Uterus (tissue), 4 donors: ENCODE results near the gene MYO18B. TPM values are rescaled to one million over a fixed set of nuclear protein-coding genes. Genes with fewer than 3 reads are reported as not detected.

Experiments
- DNase-seq, 2 donors: peaks; one replicate each; pipeline ENCODE4 v3.0.0-alpha.2; 2019 to 2020
- H3K27ac ChIP-seq, 2 donors: fragments of 200-600 bp; sonication (generic); 1 replicate in 1 of 2; 2 replicates in 1 of 2; pipeline ENCODE4 v1.5.1; 2016 to 2018
- H3K27me3 ChIP-seq, 2 donors: fragments of 200-600 bp; sonication (generic); one replicate each; pipeline ENCODE4 v1.5.1; 2018 to 2019; ENCODE audit warnings: control low read depth in 1 of 2
- H3K36me3 ChIP-seq, 2 donors: fragments of 200-600 bp; sonication (generic); one replicate each; pipeline ENCODE4 v1.5.1; 2019; ENCODE audit warnings: control low read depth in 1 of 2
- H3K4me1 ChIP-seq, 2 donors: fragments of 200-600 bp; sonication (generic); one replicate each; pipeline ENCODE4 v1.5.1; 2018 to 2019; ENCODE audit warnings: control low read depth in 1 of 2
- H3K4me3 ChIP-seq, 2 donors: fragments of 200-600 bp; sonication (generic); 1 replicate in 1 of 2; 2 replicates in 1 of 2; pipeline ENCODE4 v1.5.1; 2018 to 2019; ENCODE audit warnings: mild to moderate bottlenecking in 1 of 2
- H3K9me3 ChIP-seq, 2 donors: fragments of 200-600 bp; sonication (generic); one replicate each; pipeline ENCODE4 v1.5.1; 2019; ENCODE audit warnings: control low read depth in 1 of 2
- POLR2A ChIP-seq, 2 donors: fragments of 450-650 bp; IDR thresholded peaks; one replicate each; pipeline ENCODE4 v1.6.1; 2016; ENCODE audit warnings: antibody characterized with exemption in 2 of 2, mild to moderate bottlenecking in 1 of 2, moderate library complexity in 1 of 2
- intact Hi-C: fragments of 100-400 bp; cut with DNase I; formaldehyde crosslinking; loops from one replicate; pipeline ENCODE4 v1.15.1; 2023; ENCODE audit warnings: low total_unique reads
- total RNA-seq, 4 donors: library from RNA; depleted of rRNA in 3 of 4; stranded (reverse); fragments of >200 nt in 3 of 4; gene quantifications; one replicate each; pipeline versions ENCODE4 v1.1.0 to v1.2.4, GENCODE V29; 2014 to 2023
- TF ChIP-seq, protein P1 (sequence below), 4 experiments: fragments of 200-600 bp in 2 of 4; fragments of 450-650 bp in 2 of 4; sonication (generic) in 2 of 4; IDR thresholded peaks; one replicate each; pipeline ENCODE4 v1.5.1; 2016 to 2019; ENCODE audit warnings: antibody characterized with exemption in 4 of 4, mild to moderate bottlenecking in 2 of 4, moderate library complexity in 1 of 4
- donor health status: DM: yes; HTN: yes; CAD: no.

Gene MYO18B
- total RNA-seq, 4 donors from 2014 or later = 0.41 to 0.43 TPM; not detected in 2

DNA sequence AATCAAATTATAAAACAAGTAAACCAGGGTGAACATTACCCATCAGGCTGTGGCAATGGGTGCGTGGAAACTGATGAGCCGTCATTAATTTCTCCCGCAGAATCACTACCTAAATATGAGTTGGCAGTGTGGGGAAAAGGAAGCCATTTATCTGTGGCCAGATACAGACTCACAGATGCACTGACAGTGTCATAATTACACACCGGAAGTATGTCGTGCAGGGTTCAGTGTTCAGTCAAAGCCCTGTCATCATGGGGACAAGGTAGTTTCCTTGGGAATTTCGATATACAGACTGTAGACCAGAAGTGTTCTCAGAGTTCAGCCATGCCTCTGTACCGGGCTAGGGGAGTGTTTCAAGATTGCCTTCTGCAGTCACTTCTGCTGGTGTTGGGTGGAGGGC is 308.1 kb downstream of the MYO18B start:
- no peaks in the 10 kb centered on the region for H3K36me3 ChIP-seq
- H3K27me3 ChIP-seq = peaks cover 0 to 3% of the 10 kb centered on the region in 2 donors

DNA sequence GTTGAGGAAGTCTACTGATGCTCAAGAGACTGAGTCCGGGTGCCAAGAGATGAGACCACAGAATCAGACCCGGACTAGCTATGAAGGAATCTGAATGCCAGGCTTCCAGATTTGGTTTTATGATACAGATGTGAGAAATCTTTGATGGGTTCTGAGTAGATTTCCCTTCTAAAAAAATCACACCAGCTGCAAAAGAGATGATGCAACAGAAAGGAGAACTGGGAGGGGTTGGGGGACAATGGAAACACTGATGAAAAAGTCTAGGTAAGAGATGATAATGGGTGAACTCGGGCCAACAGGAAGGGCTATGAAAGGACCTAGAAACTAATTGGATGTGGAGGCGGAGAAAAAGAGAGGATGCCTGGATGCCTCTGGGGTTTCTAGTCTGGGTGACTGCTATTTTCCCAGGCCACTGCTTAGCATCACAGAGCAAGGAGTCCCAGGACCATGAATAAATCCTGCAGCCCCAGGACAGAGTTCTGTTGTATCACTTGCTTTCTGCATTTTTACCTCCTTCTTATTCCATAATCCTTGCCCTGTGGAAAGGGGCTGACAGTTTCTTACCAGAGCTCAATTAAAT is 311.8 kb downstream of the MYO18B start:
- H3K4me3 ChIP-seq = no peak overlapping the region
- H3K36me3 ChIP-seq = no peaks in the 10 kb centered on the region
- H3K27ac ChIP-seq = no peak overlapping the region
- intact Hi-C loops = no loop called here
- no peaks in the 10 kb centered on the region for H3K9me3 ChIP-seq
- H3K27me3 ChIP-seq = peaks cover 0 to 3% of the 10 kb centered on the region in 2 donors
- no peak for DNase-seq
- no peaks in the 10 kb centered on the region for H3K4me1 ChIP-seq
- TF ChIP-seq POLR2A (IDR thresholded peaks at IDR 0.05) = no peak
- TF ChIP-seq, protein P1, sequence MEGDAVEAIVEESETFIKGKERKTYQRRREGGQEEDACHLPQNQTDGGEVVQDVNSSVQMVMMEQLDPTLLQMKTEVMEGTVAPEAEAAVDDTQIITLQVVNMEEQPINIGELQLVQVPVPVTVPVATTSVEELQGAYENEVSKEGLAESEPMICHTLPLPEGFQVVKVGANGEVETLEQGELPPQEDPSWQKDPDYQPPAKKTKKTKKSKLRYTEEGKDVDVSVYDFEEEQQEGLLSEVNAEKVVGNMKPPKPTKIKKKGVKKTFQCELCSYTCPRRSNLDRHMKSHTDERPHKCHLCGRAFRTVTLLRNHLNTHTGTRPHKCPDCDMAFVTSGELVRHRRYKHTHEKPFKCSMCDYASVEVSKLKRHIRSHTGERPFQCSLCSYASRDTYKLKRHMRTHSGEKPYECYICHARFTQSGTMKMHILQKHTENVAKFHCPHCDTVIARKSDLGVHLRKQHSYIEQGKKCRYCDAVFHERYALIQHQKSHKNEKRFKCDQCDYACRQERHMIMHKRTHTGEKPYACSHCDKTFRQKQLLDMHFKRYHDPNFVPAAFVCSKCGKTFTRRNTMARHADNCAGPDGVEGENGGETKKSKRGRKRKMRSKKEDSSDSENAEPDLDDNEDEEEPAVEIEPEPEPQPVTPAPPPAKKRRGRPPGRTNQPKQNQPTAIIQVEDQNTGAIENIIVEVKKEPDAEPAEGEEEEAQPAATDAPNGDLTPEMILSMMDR (IDR thresholded peaks at IDR 0.05) = no peak

More for the DNA sequence above, 308.1 kb downstream of the MYO18B start:
- Histone ChIP-seq H3K4me3 (no peak overlapping the region), H3K4me1 (no peaks in the 10 kb centered on the region), H3K27ac (no peak overlapping the region), H3K9me3 (no peaks in the 10 kb centered on the region)
- intact Hi-C loops = no loop called here
- no peak for DNase-seq
- TF ChIP-seq POLR2A (IDR thresholded peaks at IDR 0.05) = no peak
- TF ChIP-seq, protein P1 (IDR thresholded peaks at IDR 0.05) = no peak

DNA sequence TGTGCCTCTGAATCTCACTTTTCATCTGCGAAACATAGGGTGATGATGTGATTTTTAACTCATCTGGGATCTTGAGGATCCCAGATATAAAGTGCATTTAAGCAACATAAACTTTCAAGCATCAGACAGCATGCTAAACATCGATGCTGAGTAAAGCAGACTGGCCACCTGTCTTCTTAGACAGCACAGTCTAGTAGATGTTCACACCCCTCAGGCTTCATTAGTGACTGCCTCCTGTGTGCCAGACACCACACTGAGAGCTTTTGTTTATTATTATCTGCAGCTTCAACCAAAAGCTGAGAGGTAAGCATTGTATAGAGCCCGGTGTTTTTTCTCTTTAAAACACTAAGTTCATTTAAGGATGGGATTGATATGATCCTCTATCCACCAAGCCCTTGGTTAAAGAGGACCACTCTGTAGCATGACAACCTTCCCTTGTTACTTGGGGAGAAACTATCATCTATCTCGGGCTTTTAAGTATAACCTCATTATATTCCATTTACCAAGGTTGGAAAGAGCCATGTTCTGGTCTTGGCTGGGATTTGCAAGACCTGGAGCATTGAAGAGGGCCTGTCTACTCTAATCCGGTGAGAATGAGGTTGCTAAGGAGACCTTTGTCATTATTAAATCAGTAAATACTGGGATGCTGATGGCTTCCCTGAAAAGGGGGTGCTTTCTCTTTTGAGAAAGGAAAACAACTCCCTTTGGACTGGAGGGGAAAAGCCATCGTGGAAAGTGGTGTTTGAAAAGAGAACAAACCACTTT is 313.0 kb downstream of the MYO18B start:
- DNase-seq = no peak
- Histone ChIP-seq H3K4me1 (no peaks in the 10 kb centered on the region), H3K4me3 (no peak overlapping the region), H3K36me3 (no peaks in the 10 kb centered on the region), H3K27ac (no peak overlapping the region), H3K9me3 (no peaks in the 10 kb centered on the region), H3K27me3 (peaks cover 0 to 3% of the 10 kb centered on the region in 2 donors)
- no peak for TF ChIP-seq POLR2A (IDR thresholded peaks at IDR 0.05)
- TF ChIP-seq, protein P1 (IDR thresholded peaks at IDR 0.05) = no peak
- intact Hi-C loops = no loop called here

DNA sequence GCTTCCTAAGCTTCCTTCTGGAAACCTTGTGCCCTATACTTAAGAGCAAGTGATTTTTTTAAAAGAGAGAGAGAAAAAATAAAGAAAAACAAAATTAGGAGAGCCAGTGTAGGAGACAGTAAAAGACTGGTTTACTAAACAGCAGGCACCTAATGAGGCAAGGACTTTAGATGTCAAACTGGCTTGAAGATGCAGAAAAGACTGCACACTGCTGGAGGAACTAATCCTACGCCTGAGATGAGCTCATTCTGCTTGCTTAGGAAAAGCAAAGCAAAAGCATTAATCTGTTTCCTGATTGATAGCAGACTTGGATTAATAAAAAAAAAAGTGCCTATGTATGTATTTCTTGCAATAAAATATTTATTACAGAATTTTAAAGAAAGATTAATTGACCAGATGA is 313.7 kb downstream of the MYO18B start:
- Histone ChIP-seq H3K9me3 (no peaks in the 10 kb centered on the region), H3K36me3 (no peaks in the 10 kb centered on the region), H3K27me3 (peaks cover 0 to 3% of the 10 kb centered on the region in 2 donors), H3K4me1 (no peaks in the 10 kb centered on the region), H3K27ac (no peak overlapping the region), H3K4me3 (no peak overlapping the region)
- TF ChIP-seq, protein P1 (IDR thresholded peaks at IDR 0.05) = no peak
- no peak for TF ChIP-seq POLR2A (IDR thresholded peaks at IDR 0.05)
- no peak for DNase-seq
- intact Hi-C loops = no loop called here

DNA sequence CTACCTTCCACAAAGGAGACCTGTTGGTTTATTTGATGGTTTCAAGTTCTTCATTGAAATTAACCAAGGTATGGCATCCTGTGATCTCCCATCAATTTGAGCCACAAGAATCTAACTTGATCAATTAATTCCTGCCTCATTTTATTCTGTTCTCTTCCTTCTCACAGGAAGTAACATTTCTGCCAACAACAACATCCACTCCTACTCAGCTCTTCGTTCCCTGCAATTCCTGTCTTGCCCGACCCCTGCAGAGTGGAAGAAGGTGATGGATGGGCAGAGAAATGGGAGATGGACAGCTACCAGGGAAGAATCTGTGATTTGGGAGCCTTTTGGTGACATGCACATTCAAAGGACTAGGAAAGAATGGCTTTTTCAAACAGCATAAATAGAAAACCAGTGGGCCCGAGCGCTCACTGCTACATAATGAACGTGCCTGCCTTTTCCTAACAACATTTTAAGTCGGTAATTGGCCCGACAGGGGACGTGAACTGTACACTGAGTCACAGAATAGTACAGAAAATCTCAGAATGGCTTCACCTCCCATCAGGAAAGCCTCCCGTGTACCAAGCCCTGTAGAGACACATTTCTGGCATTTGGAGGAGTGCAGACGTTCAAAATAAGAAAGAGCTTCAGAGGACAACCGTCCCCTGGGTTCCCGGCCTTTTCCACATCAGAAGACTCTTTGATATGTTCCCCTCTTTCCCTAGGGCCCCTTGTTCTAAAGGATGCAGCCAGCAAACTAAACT is 314.6 kb downstream of the MYO18B start:
- Histone ChIP-seq H3K4me1 (no peaks in the 10 kb centered on the region), H3K36me3 (no peaks in the 10 kb centered on the region), H3K27ac (no peak overlapping the region), H3K4me3 (no peak overlapping the region), H3K27me3 (peaks cover 0 to 3% of the 10 kb centered on the region in 2 donors), H3K9me3 (no peaks in the 10 kb centered on the region)
- TF ChIP-seq POLR2A (IDR thresholded peaks at IDR 0.05) = no peak
- TF ChIP-seq, protein P1 (IDR thresholded peaks at IDR 0.05) = no peak
- intact Hi-C loops = no loop called here
- no peak for DNase-seq
